ENCODE measurements around the gene AP4S1. TPM values are rescaled to one million over a fixed set of nuclear protein-coding genes. Genes with fewer than 3 reads are reported as not detected.
"Not testable (repeated sequence)": the region's sequence is repeated elsewhere in the genome, so short reads cannot be mapped to it uniquely, and the experiment has no call there.

The AP4S1 gene
- total RNA-seq, 1 donor from 2014 or later: 5.3 TPM

- no peak for DNase-seq (ENCODE audit: low spot score)
These were observed 26.2 kb upstream of the AP4S1 start for GRCh38 chr14:30999038-30999773.

GRCh38 chr14:31000629-31001338 is 24.7 kb upstream of the AP4S1 start:
- Mint-ChIP-seq H3K9me3 (ENCODE audit: low read depth) (peaks cover 10% of the 10 kb centered on the region), H3K27ac (ENCODE audit: unreplicated experiment) (peak overlapping the region; percentile 42), H3K27me3 (ENCODE audit: low read depth) (no peaks in the 10 kb centered on the region), H3K36me3 (ENCODE audit: low read depth) (peaks cover 11% of the 10 kb centered on the region), H3K4me1 (ENCODE audit: low read depth) (peaks cover 39% of the 10 kb centered on the region), H3K4me3 (ENCODE audit: unreplicated experiment) (no peak overlapping the region)
- no peak for TF ChIP-seq CTCF (IDR thresholded peaks at IDR 0.05)
- DNase-seq (ENCODE audit: low spot score): no peak

More at GRCh38 chr14:30999038-30999773, 26.2 kb upstream of the AP4S1 start:
- Mint-ChIP-seq H3K36me3 (ENCODE audit: low read depth) (peaks cover 9% of the 10 kb centered on the region), H3K27me3 (ENCODE audit: low read depth) (no peaks in the 10 kb centered on the region), H3K4me1 (ENCODE audit: low read depth) (peaks cover 41% of the 10 kb centered on the region), H3K9me3 (ENCODE audit: low read depth) (peaks cover 10% of the 10 kb centered on the region), H3K4me3 (ENCODE audit: unreplicated experiment) (no peak overlapping the region), H3K27ac (ENCODE audit: unreplicated experiment) (no peak overlapping the region)
- TF ChIP-seq CTCF (IDR thresholded peaks at IDR 0.05): no peak

- Mint-ChIP-seq H3K4me3 (ENCODE audit: unreplicated experiment) (no peak overlapping the region), H3K36me3 (ENCODE audit: low read depth) (peaks cover 11% of the 10 kb centered on the region), H3K9me3 (ENCODE audit: low read depth) (peaks cover 10% of the 10 kb centered on the region), H3K4me1 (ENCODE audit: low read depth) (peaks cover 37% of the 10 kb centered on the region), H3K27ac (ENCODE audit: unreplicated experiment) (peak overlapping the region; percentile 42), H3K27me3 (ENCODE audit: low read depth) (no peaks in the 10 kb centered on the region)
- no peak for DNase-seq (ENCODE audit: low spot score)
- no peak for TF ChIP-seq CTCF (IDR thresholded peaks at IDR 0.05)
These were observed 24.1 kb upstream of the AP4S1 start for GRCh38 chr14:31001339-31001658.

DNA sequence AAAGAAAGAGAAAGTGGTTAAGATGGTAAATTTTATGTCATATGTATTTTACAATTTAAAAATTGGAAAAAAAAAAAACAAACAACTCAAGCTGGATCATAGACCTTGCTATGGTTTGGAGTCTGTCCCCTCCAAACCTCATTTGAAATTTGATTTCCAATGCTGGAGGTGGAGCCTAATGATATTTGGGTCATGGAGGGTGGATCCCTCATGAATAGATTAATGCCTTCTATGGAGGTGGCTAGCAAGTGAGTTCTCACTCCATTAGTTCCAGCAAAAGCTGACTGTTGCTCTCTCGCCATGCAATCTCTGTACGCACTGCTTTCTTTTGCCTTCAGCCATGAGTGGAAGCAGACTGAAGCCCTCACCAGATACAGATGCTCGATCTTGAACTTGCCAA is 22.2 kb upstream of the AP4S1 start:
- peaks cover 9% of the 10 kb centered on the region for H3K36me3 Mint-ChIP-seq (ENCODE audit: low read depth)
- peaks cover 10% of the 10 kb centered on the region for H3K9me3 Mint-ChIP-seq (ENCODE audit: low read depth)
- no peak overlapping the region for H3K27ac Mint-ChIP-seq (ENCODE audit: unreplicated experiment)

DNA sequence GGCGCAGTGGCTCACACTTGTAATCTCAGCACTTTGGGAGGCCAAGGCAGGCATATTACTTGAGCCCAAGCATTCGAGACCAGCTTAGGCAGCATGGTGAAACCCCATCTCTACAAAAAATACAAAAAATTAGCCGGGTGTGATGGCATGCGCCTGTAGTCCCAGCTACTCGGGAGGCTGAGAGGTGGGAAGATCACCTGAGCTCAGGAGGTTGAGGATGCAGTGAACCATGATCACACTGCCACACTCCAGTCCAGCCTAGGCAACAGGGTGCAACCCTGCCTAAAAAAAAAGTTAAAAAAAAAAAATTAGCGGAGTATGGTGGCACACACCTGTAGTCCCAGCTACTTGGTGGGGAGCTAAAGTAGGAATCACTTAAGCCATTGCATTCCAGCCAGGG is 21.4 kb upstream of the AP4S1 start:
- H3K27me3 Mint-ChIP-seq (ENCODE audit: low read depth); H3K36me3 Mint-ChIP-seq (ENCODE audit: low read depth); H3K9me3 Mint-ChIP-seq (ENCODE audit: low read depth); H3K4me3 Mint-ChIP-seq (ENCODE audit: unreplicated experiment); H3K27ac Mint-ChIP-seq (ENCODE audit: unreplicated experiment); DNase-seq (ENCODE audit: low spot score): not testable (repeated sequence)
- peaks cover 32% of the 10 kb centered on the region for H3K4me1 Mint-ChIP-seq (ENCODE audit: low read depth)

More for the DNA sequence above, 22.2 kb upstream of the AP4S1 start:
- no peak for DNase-seq (ENCODE audit: low spot score)
- no peak for TF ChIP-seq CTCF (IDR thresholded peaks at IDR 0.05)
- no peaks in the 10 kb centered on the region for H3K27me3 Mint-ChIP-seq (ENCODE audit: low read depth)
- no peak overlapping the region for H3K4me3 Mint-ChIP-seq (ENCODE audit: unreplicated experiment)
- peaks cover 32% of the 10 kb centered on the region for H3K4me1 Mint-ChIP-seq (ENCODE audit: low read depth)

Measured in chondrocyte (in vitro differentiated cells).